GM12864 (cell line): Measurements from ENCODE around the gene SLC35E2B.

Experiments used
- DNase-seq: peaks from one replicate; pipeline ENCODE4 v3.0.0-alpha.2; 2011; ENCODE audit warnings: low read depth
- H3K4me3 ChIP-seq: 2 replicates; pipeline ENCODE4 v1.5.1; 2011; ENCODE audit warnings: mild to moderate bottlenecking, low read depth, low read length, control low read depth
- CTCF ChIP-seq: IDR thresholded peaks from 2 replicates; pipeline ENCODE4 v1.5.1; 2011; ENCODE audit warnings: low read depth, mild to moderate bottlenecking, moderate library complexity, low read length, control low read depth, inconsistent platforms; ENCODE audit errors: missing control alignments

The SLC35E2B gene

DNA sequence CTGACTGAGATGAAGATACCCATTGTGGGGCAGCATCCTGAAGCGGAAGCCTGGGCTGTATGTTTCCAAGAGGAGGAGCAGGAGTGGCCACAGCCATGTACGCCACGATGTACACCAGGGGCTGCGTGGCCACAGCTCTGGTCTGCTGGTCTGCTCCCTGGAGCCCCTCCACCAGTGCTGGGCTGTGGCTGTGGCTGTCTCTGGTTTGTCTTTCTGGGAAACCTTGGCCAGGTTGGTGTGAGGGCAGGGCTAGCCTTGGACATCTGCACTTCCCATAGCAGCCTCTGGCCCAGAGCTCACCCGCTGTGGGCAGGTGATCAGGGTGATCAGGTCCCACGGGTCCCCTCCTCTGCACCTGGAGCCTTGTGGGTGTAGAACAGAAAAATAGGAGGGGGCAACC lies 74.7 kb downstream of the SLC35E2B start:
- no peak for DNase-seq
- H3K4me3 ChIP-seq, result no peak overlapping the region
- TF ChIP-seq CTCF, result no peak

DNA sequence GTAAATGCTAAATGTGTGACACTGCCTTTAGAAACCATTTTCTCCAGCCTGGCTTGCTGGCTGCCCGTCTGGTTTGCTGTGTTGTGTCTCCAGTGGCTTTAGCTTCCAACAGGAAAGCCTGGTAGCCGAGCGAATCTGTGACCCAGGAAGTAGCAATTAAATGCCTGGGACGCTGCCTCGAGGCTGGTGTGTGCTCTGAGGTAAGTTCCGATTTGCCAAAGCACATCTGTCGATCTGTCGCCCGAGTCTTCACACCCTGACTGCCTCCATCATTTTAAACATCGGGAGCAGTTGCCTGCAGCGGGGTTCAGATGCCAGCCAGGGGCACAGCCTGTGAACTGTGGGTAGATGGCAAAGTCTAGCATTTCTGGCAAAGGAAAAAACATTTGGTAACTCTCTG lies 75.1 kb downstream of the SLC35E2B start:
- DNase-seq, result no peak
- no peak overlapping the region for H3K4me3 ChIP-seq
- TF ChIP-seq CTCF, result no peak

GRCh38 chr1:1616838-1617237 lies 75.8 kb downstream of the SLC35E2B start:
- DNase-seq, result no peak
- peak overlapping the region; percentile 90 for H3K4me3 ChIP-seq
- TF ChIP-seq CTCF, result no peak

DNA sequence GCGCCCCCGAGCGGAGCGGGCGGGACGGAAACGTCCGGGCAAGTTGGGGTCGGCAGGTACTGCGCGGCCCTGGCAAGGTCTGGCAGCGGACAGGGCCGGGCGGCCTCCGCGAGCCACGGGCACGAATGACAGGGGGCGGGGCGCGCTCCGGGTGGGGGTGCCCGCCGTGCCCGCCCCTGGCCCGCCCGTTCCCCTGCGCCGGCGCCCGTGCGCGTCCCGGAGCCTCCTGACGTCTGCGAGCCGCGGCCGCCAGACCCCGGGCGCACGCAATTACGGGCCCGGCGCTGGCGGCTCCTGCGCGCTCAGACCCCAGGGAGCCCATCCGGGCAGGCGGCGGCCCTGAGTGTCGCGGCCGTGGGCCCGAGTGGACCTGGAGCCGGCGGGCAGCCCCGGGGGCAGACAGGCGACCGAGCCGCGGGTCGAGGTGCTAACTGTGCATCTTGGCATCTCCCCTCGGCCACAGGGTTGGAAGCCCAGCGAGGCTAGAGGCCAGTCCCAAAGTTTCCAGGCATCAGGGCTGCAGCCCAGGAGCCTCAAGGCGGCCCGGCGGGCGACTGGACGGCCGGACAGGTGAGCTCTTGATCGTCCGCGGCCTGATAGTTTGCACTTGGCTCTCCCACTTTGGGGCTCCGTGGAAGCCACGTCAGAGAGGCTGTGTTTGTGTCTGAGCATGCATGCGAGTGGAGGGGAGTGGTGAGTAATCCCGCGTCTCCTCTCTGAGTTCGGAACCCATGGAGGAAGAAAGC lies 76.4 kb downstream of the SLC35E2B start:
- H3K4me3 ChIP-seq, result peak overlapping the region; percentile 90
- TF ChIP-seq CTCF, result no peak
- DNase-seq, result no peak

DNA sequence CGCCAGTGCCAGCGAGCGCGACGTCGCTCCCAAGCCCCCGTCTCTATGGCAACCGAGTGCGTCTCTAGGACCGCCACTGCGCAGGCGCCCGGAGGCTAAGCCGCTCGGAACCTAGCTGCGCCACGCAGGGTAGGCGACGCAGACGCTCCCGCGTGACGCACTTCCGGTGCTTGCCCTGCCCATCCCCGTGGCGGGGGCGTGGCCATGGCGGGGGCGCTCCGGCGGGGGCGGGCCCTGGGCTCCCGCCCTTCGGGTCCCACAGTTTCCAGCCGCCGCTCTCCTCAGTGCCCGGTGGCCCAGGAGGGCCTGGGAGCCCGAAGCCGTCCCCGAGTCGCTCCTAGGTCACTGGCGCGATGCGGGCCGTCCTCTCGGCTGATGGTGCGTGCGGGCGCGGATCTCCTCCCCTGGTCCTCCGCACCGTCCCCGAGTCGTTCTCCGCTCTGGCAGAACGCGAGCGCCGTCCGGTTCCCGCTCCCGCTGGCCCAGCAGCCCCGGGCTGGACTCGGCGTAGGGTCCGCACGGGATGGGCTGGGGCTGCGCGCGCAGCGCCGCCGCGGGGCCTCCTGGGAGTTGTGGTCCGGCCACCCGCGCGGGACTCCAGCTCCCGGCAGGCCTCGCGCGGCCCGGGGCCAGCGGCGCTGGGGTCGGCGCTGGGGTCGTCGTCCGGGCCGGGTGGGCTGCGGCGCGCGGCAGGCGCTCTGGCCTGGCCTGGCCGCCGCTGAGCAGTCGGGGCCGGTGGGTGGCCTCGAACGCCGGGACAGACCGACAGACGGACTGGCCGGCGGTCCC lies 77.1 kb downstream of the SLC35E2B start, which contains the start of gene MIB2:
Gene MIB2, plus strand, starts transcription at position 245 of the 789 bp plus-strand sequence. CDS start 7,953 bp downstream, outside the sequence.
- no peak for TF ChIP-seq CTCF
- DNase-seq, result peak; percentile 90

DNA sequence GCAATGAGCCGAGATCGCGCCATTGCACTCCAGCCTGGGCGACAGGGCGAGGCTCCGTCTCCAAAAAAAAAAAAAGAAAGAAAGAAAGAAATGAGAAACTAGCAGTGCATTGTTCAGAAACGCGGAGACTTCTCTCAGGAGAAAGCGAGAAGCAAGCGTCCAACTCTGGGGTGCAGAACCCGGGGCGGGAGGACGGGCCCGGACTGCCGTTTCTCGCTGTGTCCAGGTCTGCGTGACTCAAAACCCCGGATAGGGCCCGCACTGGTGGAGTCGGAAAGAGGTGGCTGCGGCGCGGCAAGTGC lies 77.7 kb downstream of the SLC35E2B start:
- TF ChIP-seq CTCF, result no peak
- peak overlapping the region; percentile 90 for H3K4me3 ChIP-seq
- no peak for DNase-seq

More for the DNA sequence above, 77.1 kb downstream of the SLC35E2B start, which contains the start of gene MIB2:
- peak within 1 kb of the TSS; percentile 90 for H3K4me3 ChIP-seq
